H1 (cell line): ENCODE results near the gene CSNK1A1. TPM values are rescaled to one million over a fixed set of nuclear protein-coding genes. Genes with fewer than 3 reads are reported as not detected.

ENCODE experiments used
- CTCF ChIA-PET: fragments of 300-600 bp; sonication (Branson Sonifier 250); formaldehyde crosslinking; loops from one replicate; lab custom pipeline; 2021; ENCODE audit not compliant: partially characterized antibody; lab: Charles Lee
- POLR2A ChIA-PET: fragments of 300-600 bp; sonication (Branson Sonifier 250); formaldehyde crosslinking; loops from one replicate; lab custom pipeline; 2021; ENCODE audit warnings: inconsistent platforms; ENCODE audit not compliant: partially characterized antibody; lab: Charles Lee
- DNase-seq, 2 experiments: peaks; one replicate each; pipeline versions ENCODE4 v3.0.0 to v3.0.0-alpha.2; 2010 to 2022; ENCODE audit warnings: low spot score in 2 of 2, low read depth in 1 of 2, mixed read lengths in 1 of 2
- FAIRE-seq: peaks from 2 replicates; lab custom pipeline; 2011; peaks lifted over from hg19 to GRCh38; lab: Jason Lieb, UNC
- H2AFZ ChIP-seq: 2 replicates; pipeline ENCODE4 v1.8.1; 2012; ENCODE audit warnings: low read length, inconsistent platforms
- H2AK5ac ChIP-seq: 2 replicates; pipeline ENCODE4 v1.6.1; 2013; ENCODE audit warnings: low read depth, low read length
- H2BK120ac ChIP-seq: replicated peaks from 2 replicates; pipeline ENCODE3; 2013; ENCODE audit warnings: low read depth, low read length, inconsistent platforms
- H2BK12ac ChIP-seq: 2 replicates; pipeline ENCODE4 v1.6.1; 2013; ENCODE audit warnings: low read depth, low read length
- H2BK15ac ChIP-seq: 2 replicates; pipeline ENCODE4 v1.6.1; 2013; ENCODE audit warnings: low read length
- H2BK20ac ChIP-seq: 2 replicates; pipeline ENCODE4 v1.6.1; 2013; ENCODE audit warnings: low read length
- H2BK5ac ChIP-seq: 2 replicates; pipeline ENCODE4 v1.6.1; 2013; ENCODE audit warnings: low read depth, low read length
- H3K14ac ChIP-seq: 2 replicates; pipeline ENCODE4 v1.6.1; 2013; ENCODE audit warnings: inconsistent platforms; ENCODE audit not compliant: insufficient read length
- H3K18ac ChIP-seq: 2 replicates; pipeline ENCODE4 v1.6.1; 2013; ENCODE audit warnings: low read length; ENCODE audit errors: extremely low read depth
- H3K23ac ChIP-seq: 2 replicates; pipeline ENCODE4 v1.6.1; 2013; ENCODE audit warnings: inconsistent platforms; ENCODE audit not compliant: insufficient read length
- H3K23me2 ChIP-seq: 2 replicates; pipeline ENCODE4 v1.6.1; 2013; ENCODE audit warnings: low read depth, low read length
- H3K27ac ChIP-seq: 2 replicates; pipeline ENCODE4 v1.6.1; 2011; ENCODE audit warnings: low read depth, low read length, inconsistent platforms
- H3K27me3 ChIP-seq, 4 experiments: replicated peaks in 1 of 4; 1 replicate in 1 of 4; 2 replicates in 3 of 4; pipeline versions ENCODE4 v1.6.1 to v1.8.1; 2011 to 2013; ENCODE audit warnings: low read length in 3 of 4, mild to moderate bottlenecking in 3 of 4, inconsistent platforms in 2 of 4, mixed read lengths in 2 of 4, moderate library complexity in 1 of 4; ENCODE audit not compliant: control insufficient read depth in 3 of 4, insufficient read depth in 3 of 4; ENCODE audit errors: extremely low read depth in 1 of 4
- H3K36me3 ChIP-seq, 4 experiments: 2 replicates each; pipeline versions ENCODE4 v1.6.1 to v1.8.1; 2011 to 2013; ENCODE audit warnings: mild to moderate bottlenecking in 4 of 4, low read length in 3 of 4, moderate library complexity in 2 of 4, control low read depth in 1 of 4, inconsistent platforms in 1 of 4; ENCODE audit not compliant: insufficient read depth in 4 of 4, control insufficient read depth in 2 of 4
- H3K4ac ChIP-seq: replicated peaks from 2 replicates; pipeline ENCODE3; 2013; ENCODE audit warnings: low read length, low read depth, mixed read lengths, inconsistent platforms; ENCODE audit not compliant: insufficient read length
- H3K4me1 ChIP-seq, 4 experiments: replicated peaks in 1 of 4; 1 replicate in 1 of 4; 2 replicates in 3 of 4; pipeline versions ENCODE4 v1.6.1 to v1.8.1; 2011 to 2013; ENCODE audit warnings: low read length in 3 of 4, inconsistent platforms in 2 of 4, mixed read lengths in 1 of 4; ENCODE audit not compliant: insufficient read depth in 4 of 4, control insufficient read depth in 3 of 4
- H3K4me2 ChIP-seq, 2 experiments: 2 replicates each; pipeline versions ENCODE4 v1.6.1 to v1.8.1; 2011 to 2013; ENCODE audit warnings: low read depth in 2 of 2, low read length in 2 of 2, control low read depth in 1 of 2, inconsistent platforms in 1 of 2, mild to moderate bottlenecking in 1 of 2; ENCODE audit not compliant: insufficient read depth in 1 of 2
- H3K4me3 ChIP-seq, 4 experiments: fragments of 200-600, 300-600 bp in 1 of 4; sonication (generic), shearing (Covaris generic), sonication (Bioruptor Twin) in 1 of 4; 2 replicates each; pipeline versions ENCODE4 v1.5.1 to v1.8.1; 2011 to 2016; ENCODE audit warnings: low read length in 4 of 4, low read depth in 3 of 4, control low read depth in 2 of 4, inconsistent platforms in 2 of 4, mild to moderate bottlenecking in 2 of 4, mixed read lengths in 1 of 4, moderate library complexity in 1 of 4; ENCODE audit not compliant: insufficient read depth in 2 of 4; ENCODE audit errors: extremely low read depth in 1 of 4
- H3K56ac ChIP-seq: replicated peaks from 2 replicates; pipeline ENCODE3; 2013; ENCODE audit warnings: low read depth, mild to moderate bottlenecking, mixed read lengths, low read length, inconsistent platforms; ENCODE audit not compliant: insufficient read length
- H3K79me1 ChIP-seq: 2 replicates; pipeline ENCODE4 v1.6.1; 2013; ENCODE audit warnings: low read depth, low read length, control low read depth
- H3K79me2 ChIP-seq, 2 experiments: 2 replicates each; pipeline versions ENCODE4 v1.6.1 to v1.8.1; 2012 to 2013; ENCODE audit warnings: low read length in 2 of 2, mild to moderate bottlenecking in 2 of 2, inconsistent platforms in 1 of 2; ENCODE audit not compliant: insufficient read depth in 2 of 2, control insufficient read depth in 1 of 2
- H3K9ac ChIP-seq, 4 experiments: replicated peaks in 1 of 4; 1 replicate in 1 of 4; 2 replicates in 3 of 4; pipeline versions ENCODE4 v1.6.1 to v1.8.1; 2011 to 2013; ENCODE audit warnings: low read depth in 3 of 4, low read length in 3 of 4, control low read depth in 2 of 4, mild to moderate bottlenecking in 2 of 4, moderate library complexity in 2 of 4, inconsistent platforms in 1 of 4; ENCODE audit errors: extremely low read depth in 1 of 4
- H3K9me3 ChIP-seq, 2 experiments: 2 replicates each; pipeline versions ENCODE4 v1.6.1 to v1.8.1; 2012 to 2013; ENCODE audit warnings: mild to moderate bottlenecking in 2 of 2, moderate library complexity in 2 of 2, control low read depth in 1 of 2, inconsistent platforms in 1 of 2, low read depth in 1 of 2, low read length in 1 of 2, mixed read lengths in 1 of 2; ENCODE audit not compliant: insufficient read depth in 2 of 2
- H4K20me1 ChIP-seq, 2 experiments: replicated peaks in 1 of 2; 2 replicates each; pipeline versions ENCODE3 to v1.8.1; 2011 to 2013; ENCODE audit warnings: inconsistent platforms in 2 of 2, low read length in 2 of 2, mild to moderate bottlenecking in 1 of 2; ENCODE audit not compliant: insufficient read depth in 2 of 2, control insufficient read depth in 1 of 2
- H4K5ac ChIP-seq: 2 replicates; pipeline ENCODE4 v1.6.1; 2013; ENCODE audit warnings: low read length, low read depth, mixed read lengths, inconsistent platforms; ENCODE audit not compliant: insufficient read length
- H4K8ac ChIP-seq: 2 replicates; pipeline ENCODE4 v1.8.0; 2013; ENCODE audit warnings: mild to moderate bottlenecking, moderate library complexity, low read length, inconsistent platforms; ENCODE audit not compliant: insufficient read depth; ENCODE audit errors: extremely low read depth
- H4K91ac ChIP-seq: replicated peaks from 2 replicates; pipeline ENCODE3; 2013; ENCODE audit warnings: low read length, mixed read lengths, inconsistent platforms; ENCODE audit not compliant: insufficient read length
- CBX8 ChIP-seq: fragments of 300-800, 300-1000 bp; sonication (generic); IDR thresholded peaks from 2 replicates; pipeline ENCODE4 v1.7.1; 2016; ENCODE audit warnings: low read depth, low read length, borderline replicate concordance
- CEBPB ChIP-seq: IDR thresholded peaks from 2 replicates; pipeline ENCODE4 v1.6.1; 2012; ENCODE audit warnings: low read depth, low read length
- CHD1 ChIP-seq: IDR thresholded peaks from 2 replicates; pipeline ENCODE4 v1.6.1; 2012; ENCODE audit warnings: low read depth, low read length, improper control_type of control experiment
- CTCF ChIP-seq, 3 experiments: IDR thresholded peaks; 1 replicate in 2 of 3; 2 replicates in 1 of 3; pipeline versions ENCODE4 v1.5.1 to v1.6.1; 2011; ENCODE audit warnings: low read length in 3 of 3, mild to moderate bottlenecking in 3 of 3, inconsistent platforms in 2 of 3, low read depth in 1 of 3, moderate library complexity in 1 of 3; ENCODE audit not compliant: insufficient read depth in 1 of 3; ENCODE audit errors: control extremely low read depth in 1 of 3
- EP300 ChIP-seq, 2 experiments: IDR thresholded peaks; 1 replicate in 1 of 2; 2 replicates in 1 of 2; pipeline ENCODE4 v1.6.1; 2011 to 2012; ENCODE audit warnings: low read depth in 2 of 2, low read length in 2 of 2, mild to moderate bottlenecking in 2 of 2, borderline replicate concordance in 1 of 2, inconsistent platforms in 1 of 2, moderate library complexity in 1 of 2
- KDM4A ChIP-seq: IDR thresholded peaks from one replicate; pipeline ENCODE4 v1.7.1; 2012; ENCODE audit warnings: low read depth, mild to moderate bottlenecking, moderate library complexity, low read length, inconsistent platforms; ENCODE audit not compliant: severe bottlenecking
- RXRA ChIP-seq: IDR thresholded peaks from 2 replicates; pipeline ENCODE4 v1.6.1; 2011; ENCODE audit warnings: low read depth, mild to moderate bottlenecking, low read length, moderate library complexity; ENCODE audit not compliant: insufficient read depth
- SAP30 ChIP-seq: fragments of 300-600 bp; sonication (generic); IDR thresholded peaks from 2 replicates; pipeline ENCODE4 v1.7.1; 2012; ENCODE audit warnings: low read length, moderate library complexity, mild to moderate bottlenecking, inconsistent platforms; ENCODE audit not compliant: insufficient read depth, insufficient replicate concordance
- SIX5 ChIP-seq: IDR thresholded peaks from 2 replicates; pipeline ENCODE4 v1.6.1; 2011; ENCODE audit warnings: mild to moderate bottlenecking, low read depth, low read length
- TAF1 ChIP-seq: IDR thresholded peaks from 2 replicates; pipeline ENCODE4 v1.6.1; 2011; ENCODE audit warnings: mild to moderate bottlenecking, low read depth, low read length
- TEAD4 ChIP-seq: IDR thresholded peaks from 2 replicates; pipeline ENCODE4 v1.6.1; 2012; ENCODE audit warnings: low read depth, low read length, inconsistent platforms, mixed read lengths
- WGBS, 2 experiments: shearing (Covaris generic) in 1 of 2; methylation state at CpG; one replicate each; pipeline versions ENCODE4 v1.1.6 to v1.1.7; 2013 to 2015; ENCODE audit warnings: low lambda C conversion rate in 2 of 2, mixed read lengths in 2 of 2, inconsistent platforms in 1 of 2, low coverage in 1 of 2, missing lambda C conversion rate in 1 of 2; ENCODE audit not compliant: insufficient replicate concordance in 2 of 2, insufficient coverage in 1 of 2, insufficient read length in 1 of 2; ENCODE audit errors: extremely low coverage in 1 of 2, missing lambda C conversion rate in 1 of 2; 5-methylcytosine and 5-hydroxymethylcytosine counted together
- polyA plus RNA-seq, 7 experiments: library from polyadenylated mRNA; depleted of rRNA in 3 of 7; stranded (reverse) in 5 of 7; unstranded in 2 of 7; fragments of >200 nt in 5 of 7; fragments of 200-250 nt in 2 of 7; gene quantifications; 1 replicate in 5 of 7; 2 replicates in 1 of 7; 4 replicates in 1 of 7; pipeline versions ENCODE4 v1.2.1 to v1.2.3, GENCODE V29; 2011 to 2013; ENCODE audit warnings: missing spikeins in 2 of 7, mixed read lengths in 2 of 7
- total RNA-seq: library from RNA; stranded (reverse); fragmentation: NEBNext Ultra II Directional; extraction: Animal tissue kit (Norgen Biotek cat#: 25700); gene quantifications from 2 replicates; pipeline ENCODE4 v1.2.1, GENCODE V29; 2021

CSNK1A1 gene
- total and polyA plus RNA-seq, 2 of the 8 experiments (the other 6 are each of a cell fraction or from before 2014, with no cell fraction given): 61.2 to 244 TPM

- H4K8ac ChIP-seq: no peak overlapping the region
- no peak overlapping the region for H3K56ac ChIP-seq
- no peak overlapping the region for H3K4me2 ChIP-seq
- H3K14ac ChIP-seq: no peak overlapping the region
- CTCF ChIA-PET: interaction anchor here (1.6 kb wide), 1 partner anchor 42 kb away, joined by 4 read pairs; no protein-coding TSS in a partner anchor
- H3K4me1 ChIP-seq: no peaks in the 10 kb centered on the region
- POLR2A ChIA-PET: interaction anchor here (1.1 to 1.3 kb wide), 2 partner anchors 17 to 26 kb away, joined by 3 read pairs; no protein-coding TSS in a partner anchor
- H3K4ac ChIP-seq: no peak overlapping the region
- peaks cover 0 to 26% of the 10 kb centered on the region in 2 experiments; a peak in 2 of 4 replicates for H3K79me2 ChIP-seq
- no peak overlapping the region for H3K27ac ChIP-seq
- 100% methylated on average over 1 of the region's 1 CpG; no CpG with 5 or more reads in 1 of the 2 experiments for WGBS, 2 experiments
- H4K5ac ChIP-seq: no peak overlapping the region
- H2BK12ac ChIP-seq: no peak overlapping the region
- H2BK120ac ChIP-seq: no peak overlapping the region
- no peak overlapping the region for H3K9ac ChIP-seq
- no peak overlapping the region for H2BK5ac ChIP-seq
- H3K23ac ChIP-seq: no peak overlapping the region
- H3K18ac ChIP-seq: no peak overlapping the region
- no peak overlapping the region for H2BK20ac ChIP-seq
- no peaks in the 10 kb centered on the region for H3K9me3 ChIP-seq
- H2AK5ac ChIP-seq: no peak overlapping the region
- no peaks in the 10 kb centered on the region for H3K27me3 ChIP-seq
- no peak overlapping the region for H4K91ac ChIP-seq
- no peaks in the 10 kb centered on the region for H3K23me2 ChIP-seq
- H3K79me1 ChIP-seq: no peaks in the 10 kb centered on the region; the same call in 1 of the 2 replicates
- H3K36me3 ChIP-seq: peaks cover 25 to 74% (median 50%) of the 10 kb centered on the region in 4 experiments
- H2AFZ ChIP-seq: no peak overlapping the region
- FAIRE-seq: no peak
- no peak overlapping the region for H3K4me3 ChIP-seq
- H2BK15ac ChIP-seq: no peak overlapping the region
- H4K20me1 ChIP-seq: peaks cover 2 to 3% of the 10 kb centered on the region in 2 experiments
- no peak for DNase-seq
- TF ChIP-seq TAF1 (no peak), CBX8 (no peak), CEBPB (no peak), KDM4A (no peak), SAP30 (no peak), CHD1 (no peak), EP300 (IDR thresholded peaks at IDR 0.05; ENCODE audit: borderline replicate concordance in 1 of 2, low read depth in 2 of 2, low read length in 2 of 2) (no peak), RXRA (no peak), CTCF (IDR thresholded peaks at IDR 0.05; ENCODE audit: control extremely low read depth in 1 of 3, insufficient read depth in 1 of 3, low read depth in 1 of 3, low read length in 3 of 3) (no peak), TEAD4 (no peak), SIX5 (no peak)
Observed at GRCh38 chr5:149510136-149510535, 41.1 kb downstream of the CSNK1A1 start.
